HepG2 (cell line): ENCODE data around the gene YEATS4. TPM values are rescaled to one million over a fixed set of nuclear protein-coding genes. Genes with fewer than 3 reads are reported as not detected.

Experiments
- AHR ChIP-seq: IDR thresholded peaks from 2 replicates; pipeline ENCODE4 v1.6.1; 2018; ENCODE audit warnings: missing genetic modification reagents, missing compliant biosample characterization
- ARNT2 ChIP-seq: sonication (generic); formaldehyde crosslinking; IDR thresholded peaks from 2 replicates; pipeline ENCODE4 v1.8.0; 2022; ENCODE audit warnings: mild to moderate bottlenecking, low read depth, missing genetic modification reagents, moderate library complexity
- ATF7 ChIP-seq, 2 experiments: fragments of 450-650 bp in 1 of 2; sonication (generic) in 1 of 2; formaldehyde crosslinking in 1 of 2; IDR thresholded peaks; 2 replicates each; pipeline versions ENCODE4 v1.4.0 to v1.6.1; 2016 to 2020; ENCODE audit warnings: antibody characterized with exemption in 1 of 2, mild to moderate bottlenecking in 1 of 2, missing genetic modification reagents in 1 of 2
- CHD4 ChIP-seq: fragments of 200-600 bp; sonication (generic); IDR thresholded peaks from 2 replicates; pipeline ENCODE4 v1.7.0; 2017; ENCODE audit warnings: mild to moderate bottlenecking, low read length, borderline replicate concordance
- ELF1 ChIP-seq: sonication (generic); formaldehyde crosslinking; IDR thresholded peaks from 2 replicates; pipeline ENCODE4 v1.4.0; 2020; ENCODE audit warnings: missing genetic modification reagents
- FOXC1 ChIP-seq: sonication (generic); formaldehyde crosslinking; IDR thresholded peaks from 2 replicates; pipeline ENCODE4 v1.8.0; 2022; ENCODE audit warnings: mild to moderate bottlenecking, missing genetic modification reagents, borderline replicate concordance
- KDM1A ChIP-seq: IDR thresholded peaks from 2 replicates; pipeline ENCODE4 v1.6.1; 2016; ENCODE audit warnings: missing compliant biosample characterization
- KDM6A ChIP-seq: IDR thresholded peaks from 2 replicates; pipeline ENCODE4 v1.6.1; 2016; ENCODE audit warnings: low read depth
- MZF1 ChIP-seq: sonication (generic); formaldehyde crosslinking; IDR thresholded peaks from 2 replicates; pipeline ENCODE4 v1.8.1; 2023; ENCODE audit warnings: mild to moderate bottlenecking, missing genetic modification reagents, borderline replicate concordance
- NRL ChIP-seq: sonication (generic); formaldehyde crosslinking; IDR thresholded peaks from 2 replicates; pipeline ENCODE4 v1.5.0; 2020; ENCODE audit warnings: missing genetic modification reagents, mild to moderate bottlenecking, moderate library complexity, borderline replicate concordance
- PLRG1 ChIP-seq: fragments of 450-650 bp; conservative IDR thresholded peaks from 2 replicates; pipeline ENCODE4 v1.6.1; 2016
- RAD51 ChIP-seq: fragments of 450-650 bp; IDR thresholded peaks from 2 replicates; pipeline ENCODE4 v1.6.1; 2016; ENCODE audit warnings: borderline replicate concordance
- SAP130 ChIP-seq: IDR thresholded peaks from 2 replicates; pipeline ENCODE4 v1.6.1; 2016; ENCODE audit warnings: low read depth
- SETDB1 ChIP-seq: sonication (generic); formaldehyde crosslinking; IDR thresholded peaks from 2 replicates; pipeline ENCODE4 v1.5.1; 2020; ENCODE audit warnings: missing genetic modification reagents, mild to moderate bottlenecking, borderline replicate concordance
- SKI ChIP-seq: fragments of 450-650 bp; IDR thresholded peaks from one replicate; pipeline ENCODE4 v1.6.1; 2018; ENCODE audit warnings: mild to moderate bottlenecking; ENCODE audit not compliant: partially characterized antibody
- SOX5 ChIP-seq: IDR thresholded peaks from 2 replicates; pipeline ENCODE4 v1.6.1; 2016; ENCODE audit warnings: borderline replicate concordance
- TEAD2 ChIP-seq: sonication (generic); formaldehyde crosslinking; IDR thresholded peaks from 2 replicates; pipeline ENCODE4 v1.9.0; 2021; ENCODE audit warnings: missing genetic modification reagents
- ZNF577 ChIP-seq: sonication (generic); formaldehyde crosslinking; IDR thresholded peaks from 2 replicates; pipeline ENCODE4 v1.4.0; 2020; ENCODE audit warnings: mild to moderate bottlenecking, low read depth, missing genetic modification reagents, borderline replicate concordance
- polyA plus RNA-seq, 8 experiments: library from polyadenylated mRNA; depleted of rRNA in 3 of 8; stranded (reverse) in 7 of 8; unstranded in 1 of 8; fragments of >200 nt; fragmentation: Illumina TruSeq in 4 of 8; extraction: Trizol in 4 of 8; gene quantifications; 2 replicates each; pipeline versions ENCODE4 v1.2.1 to v1.2.3, GENCODE V29; 2011 to 2016; ENCODE audit warnings: low read depth in 4 of 8, missing spikeins in 1 of 8, mixed read lengths in 1 of 8; ENCODE audit not compliant: insufficient read depth in 1 of 8
- total RNA-seq, 5 experiments: library from RNA; depleted of rRNA; stranded (reverse); fragments of >200 nt; fragmentation: Illumina TruSeq; extraction: Trizol; gene quantifications; 2 replicates each; pipeline ENCODE4 v1.2.3, GENCODE V29; 2016; ENCODE audit warnings: low read depth in 1 of 5
- TF ChIP-seq, protein P1 (sequence below): sonication (generic); formaldehyde crosslinking; IDR thresholded peaks from 2 replicates; pipeline ENCODE4 v1.4.0; 2020; ENCODE audit warnings: mild to moderate bottlenecking, missing genetic modification reagents
- TF ChIP-seq, protein P2 (sequence below): IDR thresholded peaks from 2 replicates; pipeline ENCODE4 v1.6.1; 2016; ENCODE audit warnings: mild to moderate bottlenecking
- TF ChIP-seq, protein P3 (sequence below): sonication (generic); formaldehyde crosslinking; IDR thresholded peaks from 2 replicates; pipeline ENCODE4 v1.4.0; 2020; ENCODE audit warnings: mild to moderate bottlenecking, missing genetic modification reagents

The YEATS4 gene
- total and polyA plus RNA-seq, 2 of the 13 experiments (the other 11 are each of a cell fraction or from before 2014, with no cell fraction given), result 16.8 to 45.0 TPM

DNA sequence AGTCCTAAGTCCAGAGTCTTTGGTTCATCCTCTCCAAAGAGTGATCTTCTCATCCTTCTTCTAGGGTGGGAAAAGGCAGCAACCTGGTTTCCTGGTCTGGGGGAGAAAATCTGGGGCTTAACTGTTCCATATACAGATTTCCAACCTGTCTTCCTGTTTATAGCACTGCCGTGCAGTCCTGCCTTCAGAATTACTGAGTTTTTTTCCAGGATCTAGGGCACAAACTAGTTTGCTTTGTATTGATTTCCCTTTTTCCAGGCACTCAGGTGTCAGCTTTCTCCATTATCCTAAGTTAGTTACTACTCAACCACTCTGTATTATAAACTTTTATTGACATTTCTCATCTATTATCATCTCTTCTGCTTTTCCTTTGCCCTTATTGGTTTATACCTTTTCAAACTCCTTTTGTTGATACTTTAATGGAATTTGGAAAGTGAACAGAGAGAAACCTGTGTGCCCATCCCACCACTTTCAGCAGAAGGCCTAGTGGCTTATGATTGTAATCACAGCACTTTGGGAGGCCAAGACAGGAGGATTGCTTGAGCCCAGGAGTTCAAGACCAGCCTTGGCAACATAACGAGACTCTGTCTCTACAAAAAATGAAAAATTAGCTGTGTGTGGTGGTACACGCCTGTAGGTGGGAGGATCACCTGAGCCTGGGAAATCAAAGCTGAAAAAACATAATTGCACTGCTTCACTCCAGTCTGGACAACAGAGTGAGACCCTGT lies 15.5 kb upstream of the YEATS4 start (continued):
- TF ChIP-seq SOX5 (peak; percentile 39; the same call in 1 of the 2 replicates), CHD4 (no peak), ZNF577 (CRISPR knock-in tag) (no peak), PLRG1 (no peak), ATF7 (IDR thresholded peaks at IDR 0.05) (no peak), ATF7 (CRISPR knock-in tag; IDR thresholded peaks at IDR 0.05) (no peak), SAP130 (peak; percentile 18; the same call in 1 of the 2 replicates), AHR (no peak), SKI (no peak), ARNT2 (CRISPR knock-in tag) (no peak), FOXC1 (CRISPR knock-in tag) (no peak), RAD51 (no peak), TEAD2 (no peak), KDM6A (no peak), MZF1 (CRISPR knock-in tag) (no peak), NRL (CRISPR knock-in tag) (no peak), SETDB1 (CRISPR knock-in tag) (no peak), KDM1A (CRISPR knock-in tag) (0 out of 2 replicates have a peak, but pooled peaks have one; percentile 40), ELF1 (0 out of 2 replicates have a peak, but pooled peaks have one; percentile 17)
- TF ChIP-seq, protein P1, sequence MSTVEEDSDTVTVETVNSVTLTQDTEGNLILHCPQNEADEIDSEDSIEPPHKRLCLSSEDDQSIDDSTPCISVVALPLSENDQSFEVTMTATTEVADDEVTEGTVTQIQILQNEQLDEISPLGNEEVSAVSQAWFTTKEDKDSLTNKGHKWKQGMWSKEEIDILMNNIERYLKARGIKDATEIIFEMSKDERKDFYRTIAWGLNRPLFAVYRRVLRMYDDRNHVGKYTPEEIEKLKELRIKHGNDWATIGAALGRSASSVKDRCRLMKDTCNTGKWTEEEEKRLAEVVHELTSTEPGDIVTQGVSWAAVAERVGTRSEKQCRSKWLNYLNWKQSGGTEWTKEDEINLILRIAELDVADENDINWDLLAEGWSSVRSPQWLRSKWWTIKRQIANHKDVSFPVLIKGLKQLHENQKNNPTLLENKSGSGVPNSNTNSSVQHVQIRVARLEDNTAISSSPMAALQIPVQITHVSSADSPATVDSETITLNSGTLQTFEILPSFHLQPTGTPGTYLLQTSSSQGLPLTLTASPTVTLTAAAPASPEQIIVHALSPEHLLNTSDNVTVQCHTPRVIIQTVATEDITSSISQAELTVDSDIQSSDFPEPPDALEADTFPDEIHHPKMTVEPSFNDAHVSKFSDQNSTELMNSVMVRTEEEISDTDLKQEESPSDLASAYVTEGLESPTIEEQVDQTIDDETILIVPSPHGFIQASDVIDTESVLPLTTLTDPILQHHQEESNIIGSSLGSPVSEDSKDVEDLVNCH (CRISPR knock-in tag), result no peak
- TF ChIP-seq, protein P2, sequence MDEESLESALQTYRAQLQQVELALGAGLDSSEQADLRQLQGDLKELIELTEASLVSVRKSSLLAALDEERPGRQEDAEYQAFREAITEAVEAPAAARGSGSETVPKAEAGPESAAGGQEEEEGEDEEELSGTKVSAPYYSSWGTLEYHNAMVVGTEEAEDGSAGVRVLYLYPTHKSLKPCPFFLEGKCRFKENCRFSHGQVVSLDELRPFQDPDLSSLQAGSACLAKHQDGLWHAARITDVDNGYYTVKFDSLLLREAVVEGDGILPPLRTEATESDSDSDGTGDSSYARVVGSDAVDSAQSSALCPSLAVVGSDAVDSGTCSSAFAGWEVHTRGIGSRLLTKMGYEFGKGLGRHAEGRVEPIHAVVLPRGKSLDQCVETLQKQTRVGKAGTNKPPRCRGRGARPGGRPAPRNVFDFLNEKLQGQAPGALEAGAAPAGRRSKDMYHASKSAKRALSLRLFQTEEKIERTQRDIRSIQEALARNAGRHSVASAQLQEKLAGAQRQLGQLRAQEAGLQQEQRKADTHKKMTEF (CRISPR knock-in tag), result 0 out of 2 replicates have a peak, but pooled peaks have one; percentile 25
- TF ChIP-seq, protein P3, sequence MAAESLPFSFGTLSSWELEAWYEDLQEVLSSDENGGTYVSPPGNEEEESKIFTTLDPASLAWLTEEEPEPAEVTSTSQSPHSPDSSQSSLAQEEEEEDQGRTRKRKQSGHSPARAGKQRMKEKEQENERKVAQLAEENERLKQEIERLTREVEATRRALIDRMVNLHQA (CRISPR knock-in tag), result no peak
